NCI-H345 treated with DMSO at 0.1 percent for 48 hours (cell line): Measurements from ENCODE around the gene PLSCR4.

Source experiments
- DNase-seq: peaks from one replicate; lab custom pipeline; 2025; ENCODE audit not compliant: unreplicated experiment; lab: John Stamatoyannopoulos, UW

PLSCR4 gene

GRCh38 chr3:146195605-146196004, 55.3 kb downstream of the PLSCR4 start:
- DNase-seq = no peak

GRCh38 chr3:146195030-146195429, 55.9 kb downstream of the PLSCR4 start:
- DNase-seq = no peak

DNA sequence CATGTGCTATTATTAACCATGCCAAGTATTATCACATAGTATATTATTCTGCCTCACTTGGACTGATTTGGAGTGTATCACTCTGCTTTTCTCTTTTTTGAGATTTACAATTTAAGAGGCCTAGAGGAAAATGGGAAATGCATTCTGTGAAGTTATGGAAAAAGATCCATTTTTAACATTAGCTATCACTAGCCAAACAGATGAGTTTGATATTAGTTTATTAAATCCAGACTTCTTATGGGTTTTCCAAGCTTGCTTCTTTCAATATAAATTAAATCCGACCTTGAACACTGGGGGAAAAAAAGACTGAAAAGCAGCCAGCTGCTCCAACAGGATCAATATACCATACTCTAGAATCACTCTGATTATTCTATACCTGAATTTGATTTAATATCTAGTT, 59.9 kb downstream of the PLSCR4 start:
- no peak for DNase-seq

GRCh38 chr3:146189519-146190173, 61.3 kb downstream of the PLSCR4 start:
- peak; percentile 22 for DNase-seq

- DNase-seq = no peak
Measured at GRCh38 chr3:146187334-146187950, 63.5 kb downstream of the PLSCR4 start.

DNA sequence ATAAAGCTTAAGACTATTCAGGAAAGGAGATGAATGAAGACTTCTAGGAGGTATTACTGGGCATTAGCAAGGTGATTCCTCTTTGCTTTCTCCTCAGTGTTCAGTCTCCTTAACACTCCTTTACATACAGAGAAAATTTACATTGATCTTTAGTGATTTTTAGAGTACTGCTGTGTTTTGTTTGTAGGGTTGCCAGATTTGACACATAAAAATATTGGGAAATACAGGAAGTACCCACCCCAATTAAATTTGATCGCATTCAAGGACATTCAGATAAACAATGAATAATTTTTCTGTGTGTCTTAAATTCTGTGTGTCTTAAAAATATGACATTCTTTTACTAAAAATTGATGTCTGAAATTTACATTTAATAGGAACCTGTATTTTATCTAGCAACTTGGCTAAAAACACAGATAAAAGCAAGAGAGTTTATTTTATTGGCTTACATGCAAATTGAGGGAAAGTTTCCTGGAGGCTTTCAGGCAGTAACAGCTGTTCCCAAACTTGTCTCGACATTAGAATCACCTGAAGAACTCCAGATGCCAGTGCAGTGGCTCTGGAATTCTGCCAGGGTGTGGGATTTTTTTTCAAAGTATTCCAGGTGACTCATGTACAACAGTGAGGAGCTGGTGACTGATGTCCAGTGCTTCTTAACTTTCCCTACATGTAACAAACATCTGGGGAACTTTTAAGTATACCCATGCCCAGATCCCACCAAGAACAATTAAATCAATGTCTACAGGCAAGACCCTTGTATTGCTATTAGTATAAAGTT, 66.5 kb downstream of the PLSCR4 start:
- no peak for DNase-seq

GRCh38 chr3:146181216-146181615, 69.7 kb downstream of the PLSCR4 start:
- no peak for DNase-seq

DNA sequence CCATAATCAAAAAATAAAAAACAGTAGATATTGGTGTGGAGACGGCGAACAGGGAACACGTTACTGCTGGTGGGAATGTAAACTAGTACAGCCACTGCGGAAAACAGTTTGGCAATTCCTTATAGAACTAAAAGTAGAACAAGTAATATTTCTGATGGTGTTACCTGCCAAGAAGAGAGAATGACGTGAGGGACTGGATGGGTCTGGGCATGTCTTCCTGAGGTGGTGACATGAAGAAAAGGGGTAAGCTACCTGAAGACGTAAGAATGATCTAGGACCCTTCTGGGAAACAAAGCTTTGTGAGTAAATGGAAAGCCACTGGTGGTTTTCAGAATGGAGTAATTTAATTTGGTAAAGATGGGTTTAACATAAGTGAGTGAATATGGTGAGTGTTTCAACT, 70.5 kb downstream of the PLSCR4 start:
- no peak for DNase-seq

DNA sequence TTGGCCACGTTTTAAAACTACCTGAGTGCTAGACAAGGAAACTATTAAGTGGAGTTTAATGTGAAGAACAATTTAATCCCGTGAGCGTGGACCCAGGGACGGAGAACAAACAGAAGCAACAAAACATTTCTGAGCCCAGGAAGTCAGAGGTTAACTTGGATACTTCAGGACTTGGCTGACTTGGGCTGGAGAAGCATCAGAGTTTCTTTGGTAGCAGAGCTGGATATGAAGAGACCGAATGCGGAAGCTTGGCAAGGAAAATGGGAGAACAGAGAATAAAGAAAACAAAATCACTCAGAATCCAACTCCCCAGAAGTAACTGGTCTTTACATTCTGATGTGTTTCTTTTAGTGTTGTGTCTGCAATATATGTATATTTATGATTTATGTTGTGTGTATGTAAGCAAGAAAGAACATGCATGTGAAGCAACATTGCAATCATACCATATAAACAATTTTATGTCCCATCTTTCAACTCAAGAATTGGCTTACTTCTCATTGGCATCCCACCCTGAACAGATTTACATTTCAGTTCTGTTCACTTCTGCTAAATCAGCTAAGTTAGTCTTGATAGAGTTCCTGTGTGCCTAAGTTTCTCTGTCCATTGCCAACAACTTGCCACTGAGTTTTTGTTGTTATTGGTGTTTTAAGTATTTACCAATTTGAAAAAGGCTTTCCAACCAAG, 72.8 kb downstream of the PLSCR4 start:
- no peak for DNase-seq

GRCh38 chr3:146177519-146177918, 73.4 kb downstream of the PLSCR4 start:
- no peak for DNase-seq

- DNase-seq = no peak
Measured at GRCh38 chr3:146177072-146177471, 73.8 kb downstream of the PLSCR4 start.

- DNase-seq = no peak
Measured at GRCh38 chr3:146172586-146172985, 78.3 kb downstream of the PLSCR4 start.

- no peak for DNase-seq
Measured at GRCh38 chr3:146170591-146170990, 80.3 kb downstream of the PLSCR4 start.

- DNase-seq = no peak
Measured at GRCh38 chr3:146169891-146170290, 81.0 kb downstream of the PLSCR4 start.

GRCh38 chr3:146166826-146167225, 84.1 kb downstream of the PLSCR4 start:
- DNase-seq = no peak

GRCh38 chr3:146166415-146166821, 84.5 kb downstream of the PLSCR4 start:
- DNase-seq = no peak

DNA sequence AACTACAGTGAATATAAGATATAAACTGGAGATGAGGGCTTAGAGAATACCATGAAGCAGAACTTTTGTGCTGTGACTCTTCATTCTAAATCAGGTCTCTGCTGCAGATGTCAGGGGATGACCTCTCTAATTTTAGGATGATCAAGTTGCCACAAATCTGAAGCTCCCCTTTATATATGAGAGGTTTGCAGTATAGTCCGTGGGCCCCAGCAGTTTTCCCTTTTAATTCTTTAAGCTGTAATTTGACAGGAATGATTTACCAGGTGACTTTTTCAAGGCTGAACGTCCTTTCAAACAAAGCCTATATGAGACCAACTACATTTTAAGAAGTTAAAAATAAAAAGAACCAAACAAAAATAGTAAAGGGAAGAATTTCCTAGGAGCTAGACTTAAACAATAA, 85.0 kb downstream of the PLSCR4 start:
- DNase-seq = no peak

GRCh38 chr3:146164971-146165769, 85.7 kb downstream of the PLSCR4 start:
- DNase-seq = no peak

GRCh38 chr3:146164506-146164905, 86.4 kb downstream of the PLSCR4 start:
- DNase-seq = no peak

GRCh38 chr3:146164071-146164470, 86.8 kb downstream of the PLSCR4 start:
- no peak for DNase-seq

- no peak for DNase-seq
Measured at GRCh38 chr3:146163584-146163983, 87.3 kb downstream of the PLSCR4 start.
